Nephron (organoid): ENCODE data around the gene HMBS.

ENCODE experiments used
- H3K27ac Mint-ChIP-seq, 3 experiments: 2 replicates each; pipeline ENCODE4 v1.8.0; 2020; ENCODE audit warnings: mixed read lengths in 3 of 3, mild to moderate bottlenecking in 2 of 3, moderate library complexity in 1 of 3
- H3K27me3 Mint-ChIP-seq: 2 replicates; pipeline ENCODE4 v1.8.0; 2021; ENCODE audit warnings: low read depth, mild to moderate bottlenecking, moderate library complexity, mixed read lengths
- H3K36me3 Mint-ChIP-seq: 2 replicates; pipeline ENCODE4 v1.8.0; 2020; ENCODE audit warnings: low read depth, mixed read lengths
- H3K4me1 Mint-ChIP-seq: 2 replicates; pipeline ENCODE4 v1.8.0; 2020; ENCODE audit warnings: mixed read lengths
- H3K4me3 Mint-ChIP-seq, 3 experiments: 2 replicates each; pipeline ENCODE4 v1.8.0; 2020; ENCODE audit warnings: mild to moderate bottlenecking in 3 of 3, mixed read lengths in 3 of 3, moderate library complexity in 2 of 3
- H3K9me3 Mint-ChIP-seq: 2 replicates; pipeline ENCODE4 v1.8.0; 2020; ENCODE audit warnings: mixed read lengths
- TF ChIP-seq, protein P1 (sequence below), 3 experiments: fragments of 200-600 bp; sonication (generic); IDR thresholded peaks; one replicate each; pipeline ENCODE4 v1.5.0; 2021; ENCODE audit warnings: antibody characterized with exemption in 3 of 3; ENCODE audit not compliant: unreplicated experiment in 3 of 3

HMBS gene

DNA sequence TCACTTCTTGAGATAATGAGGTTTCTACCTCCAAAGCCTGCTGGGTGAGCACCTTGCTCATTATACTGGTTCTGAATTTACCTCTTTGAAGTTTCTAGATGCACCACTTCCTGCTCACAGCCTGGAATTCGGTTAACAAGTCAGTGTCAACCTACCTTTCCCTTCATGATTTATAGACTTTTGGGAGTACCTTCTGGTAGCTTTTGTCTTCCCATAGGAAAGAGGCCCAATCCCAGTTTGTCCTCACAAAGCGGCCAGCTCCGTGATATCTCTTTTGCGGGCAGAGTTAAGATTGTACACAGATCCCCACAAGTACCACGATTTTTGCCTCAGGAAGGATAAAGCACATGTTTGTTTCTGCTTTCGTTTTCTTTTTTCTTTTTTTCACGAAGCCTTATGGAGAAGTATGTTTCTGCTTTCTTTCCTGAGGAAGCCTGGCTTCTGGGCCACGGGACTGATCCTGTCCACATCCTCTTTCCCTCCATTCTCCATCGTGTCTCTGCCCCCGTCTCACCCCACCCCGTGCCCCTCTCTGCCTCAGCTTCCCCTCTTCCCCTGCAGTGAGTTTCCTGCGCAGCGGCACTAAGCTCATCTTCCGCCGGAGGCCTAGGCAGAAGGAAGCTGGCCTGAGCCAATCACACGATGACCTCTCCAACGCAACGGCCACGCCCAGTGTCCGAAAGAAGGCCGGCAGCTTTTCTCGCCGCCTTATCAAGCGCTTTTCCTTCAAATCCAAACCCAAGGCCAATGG lies 31.0 kb downstream of the HMBS start:
- Mint-ChIP-seq H3K4me3 (no peak overlapping the region), H3K9me3 (no peaks in the 10 kb centered on the region), H3K4me1 (peaks cover 6% of the 10 kb centered on the region), H3K27me3 (no peaks in the 10 kb centered on the region), H3K27ac (no peak overlapping the region), H3K36me3 (peaks cover 21% of the 10 kb centered on the region)
- TF ChIP-seq, protein P1, sequence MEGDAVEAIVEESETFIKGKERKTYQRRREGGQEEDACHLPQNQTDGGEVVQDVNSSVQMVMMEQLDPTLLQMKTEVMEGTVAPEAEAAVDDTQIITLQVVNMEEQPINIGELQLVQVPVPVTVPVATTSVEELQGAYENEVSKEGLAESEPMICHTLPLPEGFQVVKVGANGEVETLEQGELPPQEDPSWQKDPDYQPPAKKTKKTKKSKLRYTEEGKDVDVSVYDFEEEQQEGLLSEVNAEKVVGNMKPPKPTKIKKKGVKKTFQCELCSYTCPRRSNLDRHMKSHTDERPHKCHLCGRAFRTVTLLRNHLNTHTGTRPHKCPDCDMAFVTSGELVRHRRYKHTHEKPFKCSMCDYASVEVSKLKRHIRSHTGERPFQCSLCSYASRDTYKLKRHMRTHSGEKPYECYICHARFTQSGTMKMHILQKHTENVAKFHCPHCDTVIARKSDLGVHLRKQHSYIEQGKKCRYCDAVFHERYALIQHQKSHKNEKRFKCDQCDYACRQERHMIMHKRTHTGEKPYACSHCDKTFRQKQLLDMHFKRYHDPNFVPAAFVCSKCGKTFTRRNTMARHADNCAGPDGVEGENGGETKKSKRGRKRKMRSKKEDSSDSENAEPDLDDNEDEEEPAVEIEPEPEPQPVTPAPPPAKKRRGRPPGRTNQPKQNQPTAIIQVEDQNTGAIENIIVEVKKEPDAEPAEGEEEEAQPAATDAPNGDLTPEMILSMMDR (IDR thresholded peaks at IDR 0.05; ENCODE audit: unreplicated experiment in 3 of 3): no peak

DNA sequence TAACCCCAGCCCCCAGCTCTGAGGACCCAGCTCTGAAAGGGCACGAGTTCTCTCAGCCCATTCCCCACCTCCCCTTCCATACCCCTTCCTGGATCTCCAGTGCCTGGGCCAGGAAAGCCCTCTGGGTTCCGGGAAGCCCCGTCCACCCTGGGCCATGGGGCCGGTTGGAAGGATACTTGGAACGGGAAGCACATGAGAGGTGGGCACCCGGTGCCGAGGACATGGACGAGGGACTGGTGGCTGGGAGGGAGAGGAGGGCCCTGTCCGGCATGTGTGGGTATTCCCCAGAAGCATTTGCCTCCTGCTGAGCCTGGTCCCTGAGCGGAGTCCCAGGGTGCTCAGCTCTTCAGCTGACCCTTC lies 31.5 kb downstream of the HMBS start:
- no peaks in the 10 kb centered on the region for H3K9me3 Mint-ChIP-seq
- H3K27ac Mint-ChIP-seq: no peak overlapping the region
- peaks cover 9% of the 10 kb centered on the region for H3K4me1 Mint-ChIP-seq
- H3K36me3 Mint-ChIP-seq: peaks cover 21% of the 10 kb centered on the region
- TF ChIP-seq, protein P1 (IDR thresholded peaks at IDR 0.05; ENCODE audit: unreplicated experiment in 3 of 3): no peak
- no peak overlapping the region for H3K4me3 Mint-ChIP-seq
- no peaks in the 10 kb centered on the region for H3K27me3 Mint-ChIP-seq

DNA sequence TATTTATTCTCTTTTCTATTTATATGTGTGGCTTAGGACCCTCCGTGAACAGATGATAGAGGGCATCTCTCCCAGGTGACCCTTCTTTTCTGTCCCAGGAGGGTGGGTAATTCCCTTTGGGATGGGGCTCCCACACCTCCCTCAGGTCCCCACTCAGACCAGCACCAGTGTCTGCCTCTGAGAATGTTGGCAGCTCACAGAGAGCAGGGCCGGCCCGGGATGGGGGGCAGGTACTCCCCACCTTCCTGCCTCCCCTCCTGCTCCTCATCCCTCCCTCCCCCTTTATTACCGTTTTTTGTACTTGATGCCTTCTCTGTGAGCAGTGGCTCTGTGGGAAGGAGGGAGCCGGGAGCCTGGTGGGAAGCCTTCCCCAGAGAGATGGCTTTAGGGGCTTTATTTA lies 31.9 kb downstream of the HMBS start:
- H3K4me1 Mint-ChIP-seq: peaks cover 9% of the 10 kb centered on the region
- H3K27me3 Mint-ChIP-seq: no peaks in the 10 kb centered on the region
- H3K27ac Mint-ChIP-seq: no peak overlapping the region
- TF ChIP-seq, protein P1 (IDR thresholded peaks at IDR 0.05; ENCODE audit: unreplicated experiment in 3 of 3): no peak
- no peaks in the 10 kb centered on the region for H3K9me3 Mint-ChIP-seq
- H3K36me3 Mint-ChIP-seq: peaks cover 17% of the 10 kb centered on the region
- H3K4me3 Mint-ChIP-seq: no peak overlapping the region

DNA sequence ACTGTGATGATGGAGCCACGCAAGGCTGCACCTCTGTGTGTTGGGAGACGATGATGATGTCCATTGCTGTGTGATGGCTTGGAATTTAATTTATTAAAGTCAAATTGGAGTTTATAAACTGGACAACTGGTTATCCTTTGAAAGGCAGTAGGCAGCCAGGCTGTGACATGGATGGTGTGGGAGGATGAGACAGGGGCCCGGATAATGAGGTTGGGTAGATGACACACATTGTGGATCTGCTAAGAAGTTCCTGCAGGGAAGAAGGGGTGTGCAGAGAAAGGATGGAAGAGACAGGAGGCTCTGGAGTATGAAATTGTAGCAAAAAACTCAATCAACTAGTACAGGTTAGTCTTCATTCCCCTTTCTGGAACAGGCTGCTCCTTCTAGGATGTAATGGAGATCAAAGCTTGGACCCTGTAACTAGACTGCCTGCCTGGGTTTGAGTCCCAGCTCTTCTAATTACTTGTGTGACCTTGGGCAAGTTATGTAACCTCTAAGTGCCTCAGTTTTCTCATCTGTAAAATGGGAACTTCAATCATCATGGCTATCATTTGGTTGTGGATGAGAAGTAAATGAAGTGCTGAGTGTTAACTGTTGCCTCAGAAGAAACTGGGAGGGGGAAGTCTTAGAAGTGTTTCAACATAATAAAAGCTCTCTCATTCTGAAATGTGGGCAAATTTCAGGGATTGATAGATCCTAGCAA lies 32.5 kb downstream of the HMBS start:
- Mint-ChIP-seq H3K4me1 (peaks cover 13% of the 10 kb centered on the region), H3K27me3 (no peaks in the 10 kb centered on the region), H3K9me3 (no peaks in the 10 kb centered on the region), H3K4me3 (no peak overlapping the region), H3K36me3 (peaks cover 13% of the 10 kb centered on the region), H3K27ac (no peak overlapping the region)
- TF ChIP-seq, protein P1 (IDR thresholded peaks at IDR 0.05; ENCODE audit: unreplicated experiment in 3 of 3): no peak

DNA sequence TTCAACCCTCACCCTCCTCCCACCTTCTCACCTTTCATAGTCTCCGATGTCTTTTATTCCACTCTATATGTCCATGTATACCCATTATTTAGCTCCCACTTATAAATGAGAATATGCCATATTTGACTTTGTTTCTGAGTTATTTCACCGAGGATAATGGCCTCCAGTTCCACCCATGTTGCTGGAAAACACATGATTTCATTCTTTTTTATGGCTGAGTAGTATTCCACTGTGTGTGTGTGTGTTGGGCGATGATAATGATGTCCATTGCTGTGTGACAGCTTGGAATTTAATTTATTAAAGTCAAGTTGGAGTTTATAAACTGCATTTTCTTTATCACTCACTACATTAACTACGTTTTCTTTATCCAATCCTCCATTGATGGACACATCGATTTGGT lies 33.5 kb downstream of the HMBS start:
- Mint-ChIP-seq H3K4me1 (peaks cover 19% of the 10 kb centered on the region), H3K27me3 (no peaks in the 10 kb centered on the region), H3K36me3 (peaks cover 16% of the 10 kb centered on the region), H3K4me3 (no peak overlapping the region), H3K9me3 (no peaks in the 10 kb centered on the region), H3K27ac (no peak overlapping the region)
- TF ChIP-seq, protein P1 (IDR thresholded peaks at IDR 0.05; ENCODE audit: unreplicated experiment in 3 of 3): no peak

DNA sequence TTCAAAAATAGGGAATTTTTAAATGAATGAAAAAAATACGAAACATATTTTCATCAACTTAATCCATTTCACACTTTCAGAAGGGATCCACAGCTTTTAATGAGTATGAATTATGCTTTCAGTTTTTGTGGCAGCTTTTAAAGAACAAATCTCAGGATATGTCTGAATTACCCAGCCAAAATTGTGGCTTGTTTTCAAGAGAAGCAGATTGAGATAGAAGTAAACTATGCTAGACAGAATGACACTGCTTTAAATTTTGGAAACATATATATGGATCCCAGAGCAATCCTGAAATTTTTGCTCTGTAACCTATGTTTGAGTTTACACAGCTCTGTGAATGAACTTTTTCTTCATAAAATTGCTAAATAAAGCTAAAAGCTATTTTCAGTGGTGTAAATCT lies 34.3 kb downstream of the HMBS start:
- Mint-ChIP-seq H3K4me1 (peaks cover 19% of the 10 kb centered on the region), H3K27ac (no peak overlapping the region), H3K36me3 (peaks cover 18% of the 10 kb centered on the region), H3K4me3 (no peak overlapping the region), H3K27me3 (no peaks in the 10 kb centered on the region), H3K9me3 (no peaks in the 10 kb centered on the region)
- TF ChIP-seq, protein P1 (IDR thresholded peaks at IDR 0.05; ENCODE audit: unreplicated experiment in 3 of 3): no peak
